ENCODE data around the gene ORC2.

DNA sequence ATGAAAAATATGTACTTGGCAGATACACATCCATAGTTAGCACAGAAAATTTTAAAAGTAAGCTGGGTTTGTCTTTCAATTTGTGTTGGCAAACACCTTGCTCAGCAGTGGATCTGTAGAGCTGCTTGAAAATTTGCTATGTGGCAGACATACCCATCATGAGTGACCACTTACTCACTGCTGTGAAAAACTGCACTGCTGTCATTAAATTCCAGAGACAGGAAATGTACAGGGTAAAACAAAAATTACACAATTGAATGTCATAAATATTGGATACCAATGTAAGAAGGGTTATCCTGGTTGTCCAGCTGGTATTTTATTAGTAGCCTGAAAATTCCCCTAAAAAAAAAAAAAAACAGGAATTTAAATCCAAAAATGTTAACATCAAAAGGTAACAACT is 49.8 kb downstream of the ORC2 start:
- TF ChIP-seq, protein P1, sequence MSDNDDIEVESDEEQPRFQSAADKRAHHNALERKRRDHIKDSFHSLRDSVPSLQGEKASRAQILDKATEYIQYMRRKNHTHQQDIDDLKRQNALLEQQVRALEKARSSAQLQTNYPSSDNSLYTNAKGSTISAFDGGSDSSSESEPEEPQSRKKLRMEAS (IDR thresholded peaks at IDR 0.05; ENCODE audit: low read depth), result no peak
- TF ChIP-seq NFIC (IDR thresholded peaks at IDR 0.05; ENCODE audit: borderline replicate concordance), result no peak
- TF ChIP-seq, protein P2, sequence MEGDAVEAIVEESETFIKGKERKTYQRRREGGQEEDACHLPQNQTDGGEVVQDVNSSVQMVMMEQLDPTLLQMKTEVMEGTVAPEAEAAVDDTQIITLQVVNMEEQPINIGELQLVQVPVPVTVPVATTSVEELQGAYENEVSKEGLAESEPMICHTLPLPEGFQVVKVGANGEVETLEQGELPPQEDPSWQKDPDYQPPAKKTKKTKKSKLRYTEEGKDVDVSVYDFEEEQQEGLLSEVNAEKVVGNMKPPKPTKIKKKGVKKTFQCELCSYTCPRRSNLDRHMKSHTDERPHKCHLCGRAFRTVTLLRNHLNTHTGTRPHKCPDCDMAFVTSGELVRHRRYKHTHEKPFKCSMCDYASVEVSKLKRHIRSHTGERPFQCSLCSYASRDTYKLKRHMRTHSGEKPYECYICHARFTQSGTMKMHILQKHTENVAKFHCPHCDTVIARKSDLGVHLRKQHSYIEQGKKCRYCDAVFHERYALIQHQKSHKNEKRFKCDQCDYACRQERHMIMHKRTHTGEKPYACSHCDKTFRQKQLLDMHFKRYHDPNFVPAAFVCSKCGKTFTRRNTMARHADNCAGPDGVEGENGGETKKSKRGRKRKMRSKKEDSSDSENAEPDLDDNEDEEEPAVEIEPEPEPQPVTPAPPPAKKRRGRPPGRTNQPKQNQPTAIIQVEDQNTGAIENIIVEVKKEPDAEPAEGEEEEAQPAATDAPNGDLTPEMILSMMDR (IDR thresholded peaks at IDR 0.05), result no peak
- no peak for TF ChIP-seq RFX5 (IDR thresholded peaks at IDR 0.05; ENCODE audit: low read length)
- TF ChIP-seq TAF1 (IDR thresholded peaks at IDR 0.05; ENCODE audit: borderline replicate concordance, low read depth, low read length), result no peak
- TF ChIP-seq EZH2phosphoT487 (IDR thresholded peaks at IDR 0.05; ENCODE audit: borderline replicate concordance, low read depth), result no peak

All from SK-N-SH (cell line).